ENCODE results near the gene MLH1.

The MLH1 gene

GRCh38 chr3:37025561-37026335 lies 32.4 kb downstream of the MLH1 start:
- no peak for DNase-seq (ENCODE audit: low read depth)
- TF ChIP-seq, protein P1, sequence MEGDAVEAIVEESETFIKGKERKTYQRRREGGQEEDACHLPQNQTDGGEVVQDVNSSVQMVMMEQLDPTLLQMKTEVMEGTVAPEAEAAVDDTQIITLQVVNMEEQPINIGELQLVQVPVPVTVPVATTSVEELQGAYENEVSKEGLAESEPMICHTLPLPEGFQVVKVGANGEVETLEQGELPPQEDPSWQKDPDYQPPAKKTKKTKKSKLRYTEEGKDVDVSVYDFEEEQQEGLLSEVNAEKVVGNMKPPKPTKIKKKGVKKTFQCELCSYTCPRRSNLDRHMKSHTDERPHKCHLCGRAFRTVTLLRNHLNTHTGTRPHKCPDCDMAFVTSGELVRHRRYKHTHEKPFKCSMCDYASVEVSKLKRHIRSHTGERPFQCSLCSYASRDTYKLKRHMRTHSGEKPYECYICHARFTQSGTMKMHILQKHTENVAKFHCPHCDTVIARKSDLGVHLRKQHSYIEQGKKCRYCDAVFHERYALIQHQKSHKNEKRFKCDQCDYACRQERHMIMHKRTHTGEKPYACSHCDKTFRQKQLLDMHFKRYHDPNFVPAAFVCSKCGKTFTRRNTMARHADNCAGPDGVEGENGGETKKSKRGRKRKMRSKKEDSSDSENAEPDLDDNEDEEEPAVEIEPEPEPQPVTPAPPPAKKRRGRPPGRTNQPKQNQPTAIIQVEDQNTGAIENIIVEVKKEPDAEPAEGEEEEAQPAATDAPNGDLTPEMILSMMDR (IDR thresholded peaks at IDR 0.05; ENCODE audit: insufficient read depth, low read depth, low read length, missing control alignments), result no peak
- H3K4me3 ChIP-seq (ENCODE audit: low read length), result no peak overlapping the region

DNA sequence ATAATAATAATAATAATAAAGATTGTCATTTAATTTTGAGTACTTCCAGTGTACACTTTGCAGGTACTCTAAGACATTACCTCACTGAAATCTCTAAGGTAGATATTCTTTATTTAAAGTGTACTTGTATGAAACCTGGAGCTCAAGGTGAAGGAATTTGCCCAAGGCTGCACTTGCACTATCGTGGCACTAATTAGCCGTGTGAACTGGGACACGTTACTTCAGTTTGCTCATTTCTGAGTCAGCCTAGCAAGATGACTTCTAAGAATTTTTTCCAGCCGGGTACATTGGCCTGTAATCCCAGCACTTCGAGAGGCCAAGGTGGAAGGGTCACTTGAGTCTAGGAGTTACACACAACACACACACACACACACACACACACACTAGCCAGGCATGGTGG lies 33.5 kb downstream of the MLH1 start:
- no peak overlapping the region for H3K4me3 ChIP-seq (ENCODE audit: low read length)
- TF ChIP-seq, protein P1 (IDR thresholded peaks at IDR 0.05; ENCODE audit: insufficient read depth, low read depth, low read length, missing control alignments), result no peak

DNA sequence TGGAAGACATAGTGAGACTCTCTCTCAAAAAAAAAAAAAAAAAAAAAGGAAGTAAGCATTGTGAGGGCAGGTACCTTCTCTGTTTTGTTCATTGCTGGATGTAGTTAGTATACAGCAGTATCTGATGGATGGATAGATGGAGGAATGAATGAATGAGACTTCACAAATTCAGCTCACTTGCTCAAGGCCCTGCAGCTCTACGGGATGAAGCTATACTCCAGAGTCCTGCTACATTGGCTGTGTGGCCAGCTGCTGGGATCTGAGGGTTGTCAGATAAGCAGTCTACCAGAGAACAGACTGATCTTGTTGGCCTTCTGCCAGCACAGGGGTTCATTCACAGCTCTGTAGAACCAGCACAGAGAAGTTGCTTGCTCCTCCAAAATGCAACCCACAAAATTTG lies 35.0 kb downstream of the MLH1 start:
- no peak overlapping the region for H3K4me3 ChIP-seq (ENCODE audit: low read length)
- no peak for DNase-seq (ENCODE audit: low read depth)
- TF ChIP-seq, protein P1 (IDR thresholded peaks at IDR 0.05; ENCODE audit: insufficient read depth, low read depth, low read length, missing control alignments), result no peak

More for the DNA sequence above, 33.5 kb downstream of the MLH1 start:
- peak; percentile 50 for DNase-seq (ENCODE audit: low read depth)

DNA sequence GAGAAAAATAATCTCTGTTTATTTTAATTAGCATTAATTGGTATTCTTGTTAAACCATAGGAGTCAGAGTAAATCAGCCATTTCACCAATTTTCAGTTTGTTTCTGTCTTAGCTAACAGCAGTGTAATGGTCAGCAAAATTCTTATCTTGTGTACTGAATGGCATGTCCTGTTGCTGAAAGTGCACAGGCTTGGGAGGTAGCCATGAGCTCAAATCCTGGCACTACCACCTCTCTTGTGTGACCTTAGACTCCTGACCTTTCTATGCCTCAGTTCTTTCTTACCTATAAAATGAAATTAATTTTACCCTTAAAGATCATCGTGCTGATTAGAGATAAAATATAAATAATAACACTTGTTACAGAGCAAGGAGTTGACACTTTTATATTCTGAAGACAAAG lies 35.8 kb downstream of the MLH1 start:
- H3K4me3 ChIP-seq (ENCODE audit: low read length), result no peak overlapping the region
- no peak for DNase-seq (ENCODE audit: low read depth)
- TF ChIP-seq, protein P1 (IDR thresholded peaks at IDR 0.05; ENCODE audit: insufficient read depth, low read depth, low read length, missing control alignments), result no peak

- TF ChIP-seq, protein P1 (IDR thresholded peaks at IDR 0.05; ENCODE audit: insufficient read depth, low read depth, low read length, missing control alignments), result no peak
- DNase-seq (ENCODE audit: low read depth), result peak; percentile 63
- no peak overlapping the region for H3K4me3 ChIP-seq (ENCODE audit: low read length)
Measured at GRCh38 chr3:37029516-37030163, 36.3 kb downstream of the MLH1 start.

GRCh38 chr3:37030588-37030987 lies 37.3 kb downstream of the MLH1 start:
- H3K4me3 ChIP-seq (ENCODE audit: low read length), result no peak overlapping the region
- TF ChIP-seq, protein P1 (IDR thresholded peaks at IDR 0.05; ENCODE audit: insufficient read depth, low read depth, low read length, missing control alignments), result no peak
- DNase-seq (ENCODE audit: low read depth), result no peak

Data from epithelial cell of esophagus (primary cell).